Panc1 (cell line): ENCODE data around the gene PTPN4. TPM values are rescaled to one million over a fixed set of nuclear protein-coding genes. Genes with fewer than 3 reads are reported as not detected.

Experiments
- ATAC-seq: fragments of 200-7000 bp; cut with Tn5 transposase; 2 replicates; pipeline ENCODE4 v1.9.1; 2020; ENCODE audit warnings: mild to moderate bottlenecking, moderate library complexity
- BruUV-seq: library from RNA; stranded (reverse); fragments of 400-500 nt; replicated peaks from 2 replicates; lab custom pipeline; 2021; lab: Mats Ljungman, UMichigan
- CTCF ChIA-PET: fragments of 300-600 bp; sonication (Branson Sonifier 250); formaldehyde crosslinking; loops from one replicate; lab custom pipeline; 2022; ENCODE audit warnings: antibody characterized with exemption; lab: Charles Lee
- POLR2A ChIA-PET: fragments of 300-600 bp; sonication (Branson Sonifier 250); formaldehyde crosslinking; loops from one replicate; lab custom pipeline; 2022; ENCODE audit warnings: antibody characterized with exemption; lab: Charles Lee
- DNase-seq: peaks from one replicate; pipeline ENCODE4 v3.0.0-alpha.2; 2010; ENCODE audit warnings: low read depth, low spot score
- H3K27ac ChIP-seq: 2 replicates; pipeline ENCODE4 v1.5.1; 2011; ENCODE audit warnings: mild to moderate bottlenecking, low read length, inconsistent platforms
- H3K27me3 ChIP-seq: fragments of 200-500 bp; sonication (Bioruptor generic); 2 replicates; pipeline ENCODE4 v1.6.0; 2014; ENCODE audit warnings: low read length, inconsistent platforms; ENCODE audit not compliant: control insufficient read depth, insufficient read depth
- H3K36me3 ChIP-seq: fragments of 200-500 bp; sonication (Bioruptor generic); 2 replicates; pipeline ENCODE4 v1.5.1; 2014; ENCODE audit warnings: inconsistent platforms, mild to moderate bottlenecking, low read length, moderate library complexity; ENCODE audit not compliant: control insufficient read depth, insufficient read depth
- H3K4me1 ChIP-seq: 2 replicates; pipeline ENCODE4 v1.5.1; 2011; ENCODE audit warnings: inconsistent platforms, mild to moderate bottlenecking, low read length, moderate library complexity; ENCODE audit not compliant: control insufficient read depth, insufficient read depth
- H3K4me3 ChIP-seq, 2 experiments: 2 replicates each; pipeline ENCODE4 v1.5.1; 2011 to 2012; ENCODE audit warnings: low read depth in 2 of 2, low read length in 2 of 2, mild to moderate bottlenecking in 2 of 2, inconsistent platforms in 1 of 2, moderate library complexity in 1 of 2
- H3K9me3 ChIP-seq: fragments of 200-500 bp; sonication (Bioruptor generic); 2 replicates; pipeline ENCODE4 v1.5.1; 2014; ENCODE audit warnings: low read depth, mild to moderate bottlenecking, inconsistent platforms, low read length, moderate library complexity; ENCODE audit not compliant: control insufficient read depth, insufficient read depth
- CTCF ChIP-seq: fragments of 450-650 bp; IDR thresholded peaks from 2 replicates; pipeline ENCODE4 v1.5.1; 2017; ENCODE audit warnings: mild to moderate bottlenecking
- POLR2AphosphoS5 ChIP-seq: IDR thresholded peaks from 2 replicates; pipeline ENCODE4 v1.6.1; 2012; ENCODE audit warnings: mild to moderate bottlenecking, low read depth, low read length, moderate library complexity
- REST ChIP-seq, 2 experiments: IDR thresholded peaks; 2 replicates each; pipeline ENCODE4 v1.6.1; 2011 to 2012; ENCODE audit warnings: low read depth in 2 of 2, control low read depth in 1 of 2, low read length in 1 of 2, mild to moderate bottlenecking in 1 of 2, moderate library complexity in 1 of 2; ENCODE audit not compliant: insufficient read depth in 1 of 2
- SIN3A ChIP-seq: IDR thresholded peaks from 2 replicates; pipeline ENCODE4 v1.6.1; 2012; ENCODE audit warnings: low read depth, mild to moderate bottlenecking, low read length, moderate library complexity, borderline replicate concordance; ENCODE audit not compliant: insufficient read depth
- TCF7L2 ChIP-seq: IDR thresholded peaks from 2 replicates; pipeline ENCODE4 v1.6.1; 2011; ENCODE audit warnings: mild to moderate bottlenecking, low read depth, low read length, inconsistent platforms
- in situ Hi-C: cut with HindIII; loops from 2 replicates; pipeline ENCODE4 v1.10.0; 2016; ENCODE audit warnings: low sequenced_read_pairs, low pct_unique_long_range_greater_than_20kb
- intact Hi-C: fragments of 100-400 bp; cut with micrococcal nuclease; formaldehyde crosslinking; loops from one replicate; pipeline ENCODE4 v1.10.0; 2022; ENCODE audit not compliant: unreplicated experiment
- total RNA-seq: library from RNA; stranded (reverse); gene quantifications from one replicate; pipeline ENCODE4 v1.2.1, GENCODE V29; 2021; ENCODE audit not compliant: unreplicated experiment

The PTPN4 gene
- total RNA-seq, 1 experiment from 2014 or later, result 45.9 TPM

GRCh38 chr2:119879502-119879901 lies 119.8 kb downstream of the PTPN4 start:
- BruUV-seq, result no TSS peak
- intact Hi-C loops, result no loop called here
- Histone ChIP-seq H3K36me3 (no peaks in the 10 kb centered on the region; the same call in 1 of the 2 replicates), H3K4me1 (no peaks in the 10 kb centered on the region), H3K27ac (no peak overlapping the region), H3K9me3 (no peaks in the 10 kb centered on the region), H3K27me3 (no peaks in the 10 kb centered on the region), H3K4me3 (no peak overlapping the region)
- no peak for TF ChIP-seq REST (IDR thresholded peaks at IDR 0.05; ENCODE audit: insufficient read depth in 1 of 2, low read depth in 2 of 2, low read length in 1 of 2)
- TF ChIP-seq CTCF, result no peak
- TF ChIP-seq SIN3A, result no peak
- no peak for TF ChIP-seq TCF7L2
- TF ChIP-seq POLR2AphosphoS5, result no peak
- no peak for DNase-seq
- ChIA-PET POLR2A (no interaction called here), CTCF (interaction anchor here (0.7 kb wide), 1 partner anchor 285 kb away, joined by 4 read pairs; no protein-coding TSS in a partner anchor)
- no peak for ATAC-seq
- in situ Hi-C loops, result no loop called here

- no TSS peak for BruUV-seq
Measured at GRCh38 chr2:119888680-119889079, 129.0 kb downstream of the PTPN4 start.

GRCh38 chr2:119897736-119898395 lies 138.1 kb downstream of the PTPN4 start:
- ATAC-seq (no peak), DNase-seq (no peak)
- no TSS peak for BruUV-seq
- POLR2A ChIA-PET, result no interaction called here
- Histone ChIP-seq H3K4me1 (no peaks in the 10 kb centered on the region), H3K4me3 (no peak overlapping the region), H3K36me3 (peaks cover 7% of the 10 kb centered on the region), H3K27me3 (no peaks in the 10 kb centered on the region), H3K9me3 (no peaks in the 10 kb centered on the region), H3K27ac (no peak overlapping the region)
- CTCF ChIA-PET, result no interaction called here
- TF ChIP-seq TCF7L2 (no peak), SIN3A (no peak)
- intact Hi-C loops, result no loop called here
- in situ Hi-C loops, result no loop called here

More at GRCh38 chr2:119888680-119889079, 129.0 kb downstream of the PTPN4 start:
- Histone ChIP-seq H3K27me3 (no peaks in the 10 kb centered on the region), H3K9me3 (no peaks in the 10 kb centered on the region), H3K4me3 (no peak overlapping the region), H3K27ac (no peak overlapping the region), H3K4me1 (no peaks in the 10 kb centered on the region), H3K36me3 (no peaks in the 10 kb centered on the region)
- intact Hi-C loops, result no loop called here
- no peak for ATAC-seq
- in situ Hi-C loops, result no loop called here
- DNase-seq, result no peak
- ChIA-PET CTCF (no interaction called here), POLR2A (no interaction called here)
- TF ChIP-seq POLR2AphosphoS5, result no peak
